GM21526 (cell line): Measurements from ENCODE around the gene CELSR2.
"Not testable (repeated sequence)": the region's sequence is repeated elsewhere in the genome, so short reads cannot be mapped to it uniquely, and the experiment has no call there.

ENCODE experiments used
- ATAC-seq: cut with Tn5 transposase; IDR thresholded peaks from one replicate; pipeline ENCODE4 v1.9.1; 2021; ENCODE audit warnings: moderate library complexity; ENCODE audit not compliant: unreplicated experiment, low FRiP score

CELSR2 gene

GRCh38 chr1:109273570-109274288 lies 24.4 kb downstream of the CELSR2 start:
- ATAC-seq, result no peak

GRCh38 chr1:109274533-109275476 lies 25.5 kb downstream of the CELSR2 start:
- ATAC-seq, result no peak

DNA sequence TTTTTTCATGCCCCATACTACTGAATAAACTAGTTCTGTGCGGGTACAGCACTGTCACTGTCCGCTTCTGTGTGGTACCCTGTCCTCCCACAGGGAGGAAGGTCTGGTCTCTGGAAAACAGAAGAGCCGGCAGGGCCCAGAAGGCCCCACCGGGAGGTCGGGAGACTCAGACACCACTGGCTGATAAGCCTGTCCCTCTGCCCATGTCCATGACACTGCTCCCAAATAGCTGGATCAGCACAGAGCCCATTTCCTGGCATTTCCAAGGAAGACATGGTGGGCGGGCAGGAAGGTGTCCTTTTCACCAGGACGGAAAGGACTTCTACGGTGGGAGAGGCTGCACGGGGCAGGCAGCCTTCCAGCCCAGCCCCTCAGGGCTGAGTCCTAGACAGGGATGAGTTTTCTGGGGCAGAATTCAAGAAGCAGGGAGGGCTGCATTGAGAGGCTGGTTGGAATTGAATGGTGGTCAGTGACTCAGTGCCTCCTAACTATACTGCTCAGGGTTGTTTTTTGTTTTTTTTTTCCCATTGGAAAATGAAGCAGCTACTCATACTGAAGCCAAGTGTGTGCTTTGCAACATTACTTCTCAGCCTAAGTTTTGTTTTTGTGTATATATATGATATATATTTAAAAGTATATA lies 26.5 kb downstream of the CELSR2 start:
- ATAC-seq, result no peak

DNA sequence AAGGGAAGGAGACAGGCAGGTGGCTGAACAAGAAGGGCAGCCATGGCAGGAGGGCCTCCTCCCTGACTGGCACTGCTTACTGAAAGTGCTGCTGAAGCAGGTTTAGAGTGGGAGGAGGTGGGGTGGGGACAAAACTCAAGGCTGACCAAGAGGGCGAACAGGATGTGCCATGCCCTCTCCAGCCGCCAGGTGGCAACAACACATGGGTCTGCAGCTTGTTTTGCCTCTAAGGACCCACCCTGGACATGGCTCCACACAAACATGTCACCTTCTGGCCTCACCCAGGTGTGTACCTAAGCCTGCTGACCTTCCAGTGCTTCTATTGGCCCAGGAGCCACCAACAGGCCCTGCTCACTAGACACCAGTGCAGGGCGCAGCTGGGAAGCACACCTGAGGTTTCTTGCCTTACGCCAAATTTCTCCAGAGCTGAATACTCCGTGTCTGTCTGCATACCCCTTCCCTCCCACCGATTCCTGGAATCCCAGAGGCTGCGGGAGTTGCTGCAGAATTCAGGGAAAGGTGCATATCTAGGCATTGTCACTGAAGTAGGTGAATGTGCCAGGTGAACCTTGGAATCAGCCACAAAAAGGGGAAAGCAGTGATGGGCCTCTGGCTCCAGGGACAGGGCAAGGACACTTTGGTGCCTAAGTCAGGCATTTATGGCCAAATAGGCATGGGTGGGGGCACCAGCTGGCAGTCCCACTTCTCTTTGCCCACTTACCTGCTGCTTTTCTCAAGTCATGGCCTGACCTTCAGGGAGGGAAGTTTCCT lies 28.3 kb downstream of the CELSR2 start:
- ATAC-seq, result no peak

DNA sequence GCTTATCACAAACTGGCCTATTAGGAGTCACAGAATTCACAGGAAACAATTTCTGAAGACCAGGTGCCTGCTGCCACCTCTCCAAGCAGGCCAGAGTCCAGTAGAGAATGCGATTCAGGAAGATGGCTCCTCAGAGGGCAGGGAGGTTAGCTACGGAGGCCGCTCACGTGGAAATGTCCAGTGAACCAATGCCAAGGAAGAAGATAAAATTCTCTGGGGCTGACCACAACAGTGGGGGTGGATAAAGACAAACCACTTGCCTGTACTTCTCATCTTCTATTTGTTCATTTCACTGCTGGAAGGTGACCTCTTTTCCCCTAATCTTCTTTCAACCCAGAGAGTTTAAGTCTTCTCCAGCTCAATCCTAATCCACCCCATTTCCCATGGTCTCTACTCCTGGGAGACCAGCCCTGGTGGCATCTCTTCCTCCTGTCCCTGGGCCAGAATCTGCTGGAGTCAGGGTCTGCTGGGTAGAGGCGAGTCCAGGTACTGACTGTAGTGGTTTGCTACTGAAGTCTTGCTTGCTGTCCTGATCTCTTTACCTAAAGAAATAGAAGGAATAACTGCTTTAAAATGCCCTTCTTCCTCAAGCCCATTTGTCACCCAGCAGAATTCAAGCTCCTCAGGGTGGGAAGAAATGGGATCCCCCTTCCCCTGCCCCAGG lies 30.4 kb downstream of the CELSR2 start:
- no peak for ATAC-seq

DNA sequence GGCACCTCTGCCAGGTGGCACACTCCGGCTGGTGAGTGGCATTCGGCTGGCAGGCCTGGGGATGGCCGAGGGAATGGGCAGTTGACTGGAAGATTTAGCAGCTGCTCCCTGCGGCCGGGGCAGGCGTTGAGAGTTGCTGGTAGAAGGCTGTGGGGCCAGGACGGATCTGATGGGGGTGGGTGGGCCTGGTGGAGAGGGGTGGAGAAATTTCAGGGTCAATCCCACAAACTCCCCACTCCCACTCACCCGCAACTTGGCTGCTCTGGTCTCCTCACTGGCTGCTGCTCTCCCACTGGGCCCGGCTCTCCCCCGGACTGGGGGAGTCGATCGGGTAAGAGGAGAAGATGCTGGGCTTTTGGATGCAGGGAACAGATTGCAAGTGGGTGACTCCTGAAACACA lies 31.5 kb downstream of the CELSR2 start:
- ATAC-seq, result no peak

- ATAC-seq, result no peak
These were observed 32.5 kb downstream of the CELSR2 start for GRCh38 chr1:109281680-109282496.

- no peak for ATAC-seq
These were observed 33.2 kb downstream of the CELSR2 start for GRCh38 chr1:109282497-109282951.

GRCh38 chr1:109282952-109283747 lies 33.8 kb downstream of the CELSR2 start, which contains the start of gene PSRC1:
Gene PSRC1, minus strand, starts transcription at chr1:109283145.
- ATAC-seq, result peak; percentile 89

- peak; percentile 34 for ATAC-seq
These were observed 34.6 kb downstream of the CELSR2 start for GRCh38 chr1:109283748-109284600.

- not testable (repeated sequence) for ATAC-seq
These were observed 37.4 kb downstream of the CELSR2 start for GRCh38 chr1:109286762-109287161.

DNA sequence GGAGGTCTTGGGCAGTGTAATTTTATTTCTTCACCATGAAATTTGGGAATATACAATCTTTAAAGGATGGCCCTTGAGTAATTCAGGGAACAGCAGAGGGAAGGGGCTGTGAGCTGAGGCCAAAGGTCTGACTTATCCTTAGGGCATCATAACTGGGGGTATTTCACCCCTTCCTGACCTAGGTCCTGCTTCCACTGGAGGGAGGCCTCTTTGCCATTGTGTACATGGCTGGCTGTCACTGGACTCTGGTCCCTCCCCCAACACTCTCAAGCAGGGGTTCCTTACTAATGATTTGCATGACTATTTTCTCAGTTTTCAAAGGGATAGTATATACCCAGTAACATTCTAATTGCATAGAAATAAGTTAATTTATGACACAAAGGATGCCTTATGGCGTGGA lies 40.8 kb downstream of the CELSR2 start:
- ATAC-seq, result no peak

DNA sequence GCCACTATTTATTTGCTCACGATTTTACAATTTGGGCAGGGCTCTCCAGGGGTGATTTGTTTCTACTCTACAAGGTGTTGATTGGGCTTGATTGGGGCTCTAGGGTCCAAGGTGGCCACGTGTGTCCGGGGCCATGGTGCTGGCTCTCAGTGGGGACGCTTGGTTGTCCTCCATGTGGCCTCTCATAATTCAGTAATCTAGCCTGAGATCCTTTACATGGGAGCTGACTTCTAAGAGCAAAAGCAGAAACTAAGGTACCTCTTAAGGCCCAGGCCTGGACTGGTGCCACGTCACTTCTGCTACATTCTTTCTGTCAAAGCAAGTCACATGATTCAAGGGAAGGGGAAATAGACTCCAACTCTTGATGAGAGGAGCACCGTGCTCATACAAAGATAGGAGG lies 41.7 kb downstream of the CELSR2 start:
- ATAC-seq, result no peak

GRCh38 chr1:109292364-109292763 lies 43.0 kb downstream of the CELSR2 start:
- ATAC-seq, result no peak

DNA sequence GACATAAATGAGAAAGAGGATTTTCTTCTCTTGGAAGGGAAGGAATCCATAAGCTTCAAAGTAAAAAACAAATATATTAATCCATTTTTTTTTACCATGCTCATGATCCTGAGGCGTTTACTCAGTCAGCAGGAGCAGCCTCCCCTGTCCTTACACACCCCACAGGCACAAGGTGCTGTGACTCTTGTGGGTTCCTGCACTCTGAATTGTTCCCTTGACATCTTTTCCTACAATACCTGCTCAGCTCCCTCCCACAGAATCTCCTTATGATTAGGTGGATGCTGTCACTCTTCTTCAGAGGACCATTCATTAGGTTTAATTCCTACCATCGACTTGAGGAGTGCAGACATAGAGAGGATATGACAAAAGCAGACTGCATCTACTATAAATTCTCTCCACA lies 43.7 kb downstream of the CELSR2 start:
- no peak for ATAC-seq

DNA sequence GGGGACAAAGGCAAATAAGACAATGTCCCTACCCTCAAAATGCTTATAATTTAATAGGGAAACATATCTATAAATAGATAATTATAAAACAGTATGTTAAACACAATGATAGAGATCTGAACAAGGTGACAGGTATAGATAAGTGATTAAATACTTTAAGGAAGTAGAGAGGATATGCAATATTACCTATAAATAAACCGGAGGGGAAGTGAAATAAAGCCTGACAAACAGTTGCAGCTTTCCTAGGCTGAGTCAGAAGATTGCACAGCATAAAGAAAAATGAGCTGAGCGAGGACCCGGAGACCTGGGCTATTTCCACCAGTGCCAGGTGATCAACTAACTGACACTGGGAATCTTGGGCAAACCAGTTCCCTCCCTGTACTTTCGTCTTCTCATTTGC lies 45.1 kb downstream of the CELSR2 start:
- no peak for ATAC-seq

GRCh38 chr1:109295712-109296415 lies 46.5 kb downstream of the CELSR2 start:
- ATAC-seq, result no peak
